WERI-Rb-1 (cell line): ENCODE results near the gene IGFLR1.

ENCODE experiments used
- DNase-seq: peaks from one replicate; pipeline ENCODE4 v3.0.0-alpha.2; 2020
- H3K27ac ChIP-seq: fragments of 250-450 bp; sonication (Bioruptor Pico); 2 replicates; pipeline ENCODE4 v1.5.1; 2020; ENCODE audit warnings: mild to moderate bottlenecking, moderate library complexity
- H3K27me3 ChIP-seq: fragments of 250-450 bp; sonication (Bioruptor Pico); 2 replicates; pipeline ENCODE4 v1.5.1; 2021; ENCODE audit warnings: mild to moderate bottlenecking, low read depth, moderate library complexity; ENCODE audit not compliant: insufficient read depth, severe bottlenecking
- H3K36me3 ChIP-seq: fragments of 250-450 bp; sonication (Bioruptor Pico); 2 replicates; pipeline ENCODE4 v1.5.1; 2020; ENCODE audit warnings: mild to moderate bottlenecking, moderate library complexity
- H3K4me3 ChIP-seq: 2 replicates; pipeline ENCODE4 v1.5.1; 2011; ENCODE audit warnings: low read depth, mild to moderate bottlenecking, control low read depth, low read length
- H3K9me3 ChIP-seq: fragments of 250-450 bp; sonication (Bioruptor Pico); 2 replicates; pipeline ENCODE4 v1.5.1; 2021; ENCODE audit warnings: mild to moderate bottlenecking, moderate library complexity; ENCODE audit not compliant: severe bottlenecking
- CTCF ChIP-seq: IDR thresholded peaks from 2 replicates; pipeline ENCODE4 v1.5.1; 2011; ENCODE audit warnings: low read depth, mild to moderate bottlenecking, control low read depth, inconsistent platforms, low read length

IGFLR1 gene

GRCh38 chr19:35789195-35789977 lies 47.1 kb upstream of the IGFLR1 start:
- Histone ChIP-seq H3K9me3 (no peaks in the 10 kb centered on the region), H3K4me3 (no peak overlapping the region), H3K27me3 (no peaks in the 10 kb centered on the region), H3K36me3 (peaks cover 31% of the 10 kb centered on the region), H3K27ac (peak overlapping the region; percentile 31; the same call in 1 of the 2 replicates)
- TF ChIP-seq CTCF = no peak
- DNase-seq = no peak

- peaks cover 31% of the 10 kb centered on the region for H3K36me3 ChIP-seq
- DNase-seq = no peak
- no peak overlapping the region; the same call in none of the 2 replicates for H3K27ac ChIP-seq
- no peaks in the 10 kb centered on the region for H3K27me3 ChIP-seq
- H3K4me3 ChIP-seq = no peak overlapping the region
- H3K9me3 ChIP-seq = no peaks in the 10 kb centered on the region
- TF ChIP-seq CTCF = no peak
Observed at GRCh38 chr19:35788205-35788960, 46.1 kb upstream of the IGFLR1 start.

- H3K27ac ChIP-seq = peak overlapping the region; percentile 53
- H3K27me3 ChIP-seq = no peaks in the 10 kb centered on the region
- no peak overlapping the region for H3K4me3 ChIP-seq
- no peak for TF ChIP-seq CTCF
- no peak for DNase-seq
- peaks cover 38% of the 10 kb centered on the region for H3K36me3 ChIP-seq
- H3K9me3 ChIP-seq = no peaks in the 10 kb centered on the region
Observed at GRCh38 chr19:35787227-35787799, 45.1 kb upstream of the IGFLR1 start.

- Histone ChIP-seq H3K4me3 (no peak overlapping the region), H3K27ac (peak overlapping the region; percentile 58), H3K27me3 (no peaks in the 10 kb centered on the region), H3K9me3 (no peaks in the 10 kb centered on the region), H3K36me3 (peaks cover 44% of the 10 kb centered on the region)
- no peak for TF ChIP-seq CTCF
- peak; percentile 87 for DNase-seq
Observed at GRCh38 chr19:35786299-35787160, 44.3 kb upstream of the IGFLR1 start.

GRCh38 chr19:35785339-35785627 lies 43.0 kb upstream of the IGFLR1 start:
- Histone ChIP-seq H3K4me3 (no peak overlapping the region), H3K9me3 (no peaks in the 10 kb centered on the region), H3K27me3 (no peaks in the 10 kb centered on the region), H3K27ac (no peak overlapping the region), H3K36me3 (peaks cover 51% of the 10 kb centered on the region)
- no peak for DNase-seq
- TF ChIP-seq CTCF = no peak
